Lung (tissue), 12 donors: Measurements from ENCODE around the gene CLDN10. TPM values are rescaled to one million over a fixed set of nuclear protein-coding genes. Genes with fewer than 3 reads are reported as not detected.

ENCODE experiments used
- ATAC-seq: fragments of 200-7000 bp; cut with Tn5 transposase; one replicate; pipeline ENCODE4 v1.9.1; 2020; ENCODE audit warnings: moderate number of reproducible peaks; ENCODE audit not compliant: insufficient read depth, low FRiP score
- DNase-seq, 3 donors: peaks; one replicate each; pipeline ENCODE4 v3.0.0-alpha.2; 2013 to 2017
- H3K27ac ChIP-seq, 2 donors: one replicate each; pipeline ENCODE4 v1.5.1; 2013; ENCODE audit warnings: mild to moderate bottlenecking in 2 of 2, moderate library complexity in 2 of 2, control low read depth in 1 of 2, inconsistent platforms in 1 of 2, low read depth in 1 of 2, low read length in 1 of 2
- H3K27me3 ChIP-seq, 3 donors: one replicate each; pipeline ENCODE4 v1.5.1; 2013; ENCODE audit warnings: low read length in 2 of 3; ENCODE audit not compliant: control insufficient read depth in 3 of 3, insufficient read depth in 3 of 3
- H3K36me3 ChIP-seq, 4 donors: one replicate each; pipeline ENCODE4 v1.5.1; 2013; ENCODE audit warnings: low read length in 4 of 4, mild to moderate bottlenecking in 1 of 4, moderate library complexity in 1 of 4; ENCODE audit not compliant: control insufficient read depth in 4 of 4, insufficient read depth in 4 of 4
- H3K4me1 ChIP-seq, 5 donors: one replicate each; pipeline ENCODE4 v1.5.1; 2013; ENCODE audit warnings: low read length in 5 of 5, mild to moderate bottlenecking in 2 of 5, moderate library complexity in 1 of 5; ENCODE audit not compliant: control insufficient read depth in 5 of 5, insufficient read depth in 5 of 5
- H3K4me3 ChIP-seq: one replicate; pipeline ENCODE4 v1.5.1; 2013; ENCODE audit warnings: mild to moderate bottlenecking, control low read depth, moderate library complexity
- H3K9ac ChIP-seq, 2 donors: one replicate each; pipeline ENCODE4 v1.5.1; 2013; ENCODE audit warnings: low read length in 2 of 2, control low read depth in 1 of 2; ENCODE audit not compliant: insufficient read depth in 1 of 2
- H3K9me3 ChIP-seq, 4 donors: one replicate each; pipeline ENCODE4 v1.5.1; 2013; ENCODE audit warnings: low read length in 3 of 4, mild to moderate bottlenecking in 1 of 4, moderate library complexity in 1 of 4; ENCODE audit not compliant: control insufficient read depth in 4 of 4, insufficient read depth in 3 of 4
- WGBS, 2 donors: extraction: QIAGEN DNeasy Blood & Tissue Kit; methylation state at CpG; one replicate each; pipeline ENCODE4 v1.1.7; 2013; 5-methylcytosine and 5-hydroxymethylcytosine counted together
- polyA plus RNA-seq, 2 donors: library from polyadenylated mRNA; stranded (reverse); fragments of 200-250 nt; gene quantifications; one replicate each; pipeline ENCODE4 v1.2.1, GENCODE V29; 2013
- total RNA-seq, 2 donors: library from RNA; depleted of rRNA in 1 of 2; stranded (reverse); fragments of >200 nt in 1 of 2; gene quantifications; one replicate each; pipeline ENCODE4 v1.2.1, GENCODE V29; 2014 to 2021
- TF ChIP-seq, protein P1 (sequence below): IDR thresholded peaks from 2 replicates; pipeline ENCODE4 v1.5.1; 2012; ENCODE audit warnings: mild to moderate bottlenecking; ENCODE audit errors: control extremely low read depth, extremely low read depth
- donor health status: control.
- donor health status: control.
- donor health status: Bipolar disorder and iron deficiency.
- donor health status: healthy.
- donor health status: DM: yes; HTN: yes; CAD: no.

The CLDN10 gene
- total and polyA plus RNA-seq, 4 donors: 3.0 to 14.5 (median 4.6) TPM

- Histone ChIP-seq H3K4me3 (no peak overlapping the region), H3K9ac (no peak overlapping the region), H3K9me3 (no peaks in the 10 kb centered on the region), H3K4me1 (no peaks in the 10 kb centered on the region), H3K27me3 (peaks cover 0 to 3% (median 0%) of the 10 kb centered on the region in 3 donors), H3K27ac (no peak overlapping the region), H3K36me3 (no peaks in the 10 kb centered on the region)
- ATAC-seq (peak; percentile 10), DNase-seq (no peak)
- TF ChIP-seq, protein P1, sequence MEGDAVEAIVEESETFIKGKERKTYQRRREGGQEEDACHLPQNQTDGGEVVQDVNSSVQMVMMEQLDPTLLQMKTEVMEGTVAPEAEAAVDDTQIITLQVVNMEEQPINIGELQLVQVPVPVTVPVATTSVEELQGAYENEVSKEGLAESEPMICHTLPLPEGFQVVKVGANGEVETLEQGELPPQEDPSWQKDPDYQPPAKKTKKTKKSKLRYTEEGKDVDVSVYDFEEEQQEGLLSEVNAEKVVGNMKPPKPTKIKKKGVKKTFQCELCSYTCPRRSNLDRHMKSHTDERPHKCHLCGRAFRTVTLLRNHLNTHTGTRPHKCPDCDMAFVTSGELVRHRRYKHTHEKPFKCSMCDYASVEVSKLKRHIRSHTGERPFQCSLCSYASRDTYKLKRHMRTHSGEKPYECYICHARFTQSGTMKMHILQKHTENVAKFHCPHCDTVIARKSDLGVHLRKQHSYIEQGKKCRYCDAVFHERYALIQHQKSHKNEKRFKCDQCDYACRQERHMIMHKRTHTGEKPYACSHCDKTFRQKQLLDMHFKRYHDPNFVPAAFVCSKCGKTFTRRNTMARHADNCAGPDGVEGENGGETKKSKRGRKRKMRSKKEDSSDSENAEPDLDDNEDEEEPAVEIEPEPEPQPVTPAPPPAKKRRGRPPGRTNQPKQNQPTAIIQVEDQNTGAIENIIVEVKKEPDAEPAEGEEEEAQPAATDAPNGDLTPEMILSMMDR: no peak
- 45 to 60% methylated on average over 8 of the region's 8 CpGs for WGBS, 2 donors
Observed at GRCh38 chr13:95509521-95510310, 42.8 kb upstream of the CLDN10 start.

DNA sequence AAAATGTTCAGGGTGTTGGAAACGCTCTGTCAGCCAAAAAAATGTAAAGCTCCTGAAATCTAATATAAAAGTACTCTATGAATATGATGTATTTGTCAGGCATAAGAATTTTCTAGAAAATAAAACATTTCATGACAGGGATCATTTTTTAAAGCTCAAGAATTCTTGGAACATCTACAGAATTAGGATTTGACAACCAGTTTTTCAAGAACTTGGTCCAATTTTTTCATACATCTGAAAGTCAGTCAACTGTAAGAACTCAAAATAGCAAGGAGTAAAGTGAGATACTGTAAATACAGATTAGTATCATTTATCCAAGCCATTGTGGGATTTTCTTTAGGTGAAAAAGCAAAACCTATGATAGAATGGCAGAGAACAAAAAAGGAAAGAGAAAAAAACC, 41.6 kb upstream of the CLDN10 start:
- H3K4me1 ChIP-seq: peaks cover 0 to 1% (median 0%) of the 10 kb centered on the region in 5 donors
- TF ChIP-seq, protein P1: no peak
- ATAC-seq (no peak), DNase-seq (no peak)
- H3K36me3 ChIP-seq: no peaks in the 10 kb centered on the region
- peaks cover 0 to 3% (median 0%) of the 10 kb centered on the region in 3 donors for H3K27me3 ChIP-seq
- no peak overlapping the region for H3K27ac ChIP-seq
- no peak overlapping the region for H3K4me3 ChIP-seq
- 87 to 88% methylated on average over 1 of the region's 1 CpG for WGBS, 2 donors
- no peak overlapping the region for H3K9ac ChIP-seq
- H3K9me3 ChIP-seq: no peaks in the 10 kb centered on the region

DNA sequence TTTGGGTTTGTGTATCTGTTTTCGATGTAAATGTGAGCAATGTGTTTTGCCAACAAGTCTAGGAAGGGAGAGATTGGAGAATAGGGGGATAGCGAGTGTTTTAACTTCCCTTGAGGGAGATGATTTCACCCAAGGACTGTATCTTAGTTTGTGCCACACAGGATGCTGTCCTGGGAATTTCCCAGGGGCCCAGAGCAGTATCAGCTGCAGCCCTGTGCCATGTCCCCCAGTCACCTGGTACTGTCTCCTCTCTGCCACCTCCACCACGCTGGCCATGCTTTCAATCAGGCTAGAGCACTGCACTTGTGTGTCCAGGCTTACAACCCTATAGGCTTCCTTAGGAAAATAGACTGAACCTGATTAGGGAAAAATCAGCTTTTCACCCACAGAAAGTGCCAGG, 40.1 kb upstream of the CLDN10 start:
- ATAC-seq (no peak), DNase-seq (no peak)
- Histone ChIP-seq H3K27ac (no peak overlapping the region), H3K9ac (no peak overlapping the region), H3K36me3 (no peaks in the 10 kb centered on the region), H3K4me3 (no peak overlapping the region), H3K4me1 (peaks cover 0 to 1% (median 0%) of the 10 kb centered on the region in 5 donors), H3K9me3 (no peaks in the 10 kb centered on the region), H3K27me3 (peaks cover 0 to 3% (median 0%) of the 10 kb centered on the region in 3 donors)
- 78 to 87% methylated on average over 3 of the region's 3 CpGs for WGBS, 2 donors
- TF ChIP-seq, protein P1: no peak
